GM23338 (cell line): ENCODE results near the gene GCN1. TPM values are rescaled to one million over a fixed set of nuclear protein-coding genes. Genes with fewer than 3 reads are reported as not detected.

Experiments
- ATAC-seq: fragments of 200-7000 bp; cut with Tn5 transposase; 3 replicates; pipeline ENCODE4 v1.9.1; 2020
- DNase-seq: peaks from one replicate; pipeline ENCODE4 v3.0.0-alpha.2; 2015; ENCODE audit warnings: low spot score
- H2AFZ ChIP-seq: fragments of 200-600 bp; sonication (generic); 2 replicates; pipeline ENCODE4 v1.8.0; 2016; ENCODE audit warnings: antibody characterized with exemption, mild to moderate bottlenecking, moderate library complexity
- H3F3A ChIP-seq: fragments of 200-600 bp; sonication (generic); replicated peaks from 2 replicates; pipeline ENCODE4 v1.8.0; 2017; ENCODE audit warnings: antibody characterized with exemption, mixed run types, low read depth
- H3K27ac ChIP-seq: fragments of 200-600 bp; sonication (generic); 2 replicates; pipeline ENCODE4 v1.6.1; 2016; ENCODE audit warnings: low read depth
- H3K27me3 ChIP-seq: fragments of 200-600 bp; sonication (generic); 2 replicates; pipeline ENCODE4 v1.8.0; 2016; ENCODE audit warnings: mild to moderate bottlenecking, mixed run types, moderate library complexity; ENCODE audit not compliant: insufficient read depth
- H3K36me3 ChIP-seq: fragments of 200-600 bp; sonication (generic); 2 replicates; pipeline ENCODE4 v1.8.0; 2016; ENCODE audit warnings: mild to moderate bottlenecking; ENCODE audit not compliant: insufficient read depth
- H3K4me1 ChIP-seq: fragments of 200-600 bp; sonication (generic); 2 replicates; pipeline ENCODE4 v1.8.0; 2016; ENCODE audit warnings: mild to moderate bottlenecking, moderate library complexity; ENCODE audit not compliant: insufficient read depth
- H3K4me2 ChIP-seq: fragments of 200-600 bp; sonication (generic); 2 replicates; pipeline ENCODE4 v1.7.1; 2017; ENCODE audit warnings: mixed run types
- H3K4me3 ChIP-seq: fragments of 200-600 bp; sonication (generic); 2 replicates; pipeline ENCODE4 v1.6.1; 2016; ENCODE audit warnings: mixed run types
- H3K79me2 ChIP-seq: fragments of 200-600 bp; sonication (generic); replicated peaks from 2 replicates; pipeline ENCODE4 v1.8.0; 2017; ENCODE audit warnings: mild to moderate bottlenecking; ENCODE audit not compliant: insufficient read depth
- H3K9me2 ChIP-seq: fragments of 200-600 bp; sonication (generic); 2 replicates; pipeline ENCODE4 v1.8.0; 2017; ENCODE audit not compliant: insufficient read depth
- H4K20me1 ChIP-seq: fragments of 200-600 bp; sonication (generic); replicated peaks from 2 replicates; pipeline ENCODE4 v1.8.0; 2017; ENCODE audit warnings: mild to moderate bottlenecking; ENCODE audit not compliant: insufficient read depth
- H3K27ac Mint-ChIP-seq: 2 replicates; pipeline ENCODE4 v1.8.0; 2020; ENCODE audit warnings: inconsistent platforms, mild to moderate bottlenecking, moderate library complexity, mixed read lengths
- H3K27me3 Mint-ChIP-seq: 3 replicates; pipeline ENCODE4 v1.8.0; 2022; ENCODE audit warnings: low read depth, mild to moderate bottlenecking, moderate library complexity, mixed read lengths, inconsistent platforms; ENCODE audit not compliant: insufficient read depth, poor library complexity
- H3K36me3 Mint-ChIP-seq: 3 replicates; pipeline ENCODE4 v1.8.0; 2021; ENCODE audit warnings: low read depth, mild to moderate bottlenecking, inconsistent platforms, moderate library complexity, mixed read lengths
- H3K4me1 Mint-ChIP-seq: 3 replicates; pipeline ENCODE4 v1.8.0; 2020; ENCODE audit warnings: mild to moderate bottlenecking, inconsistent platforms, mixed read lengths
- H3K4me3 Mint-ChIP-seq: 3 replicates; pipeline ENCODE4 v1.8.0; 2021; ENCODE audit warnings: moderate library complexity, mild to moderate bottlenecking, inconsistent platforms, mixed read lengths
- H3K9me3 Mint-ChIP-seq: 3 replicates; pipeline ENCODE4 v1.8.0; 2020; ENCODE audit warnings: moderate library complexity, mild to moderate bottlenecking, inconsistent platforms, mixed read lengths
- CREB1 ChIP-seq: fragments of 250-450 bp; sonication (Bioruptor Pico); IDR thresholded peaks from 2 replicates; pipeline ENCODE4 v1.5.0; 2020; ENCODE audit warnings: low read depth, mild to moderate bottlenecking, moderate library complexity
- CTCF ChIP-seq, 2 experiments: fragments of 200-600 bp in 1 of 2; sonication (generic) in 1 of 2; conservative IDR thresholded peaks; 2 replicates each; pipeline versions ENCODE4 v1.5.1 to v1.6.1; 2016 to 2017; ENCODE audit warnings: antibody characterized with exemption in 2 of 2, low read depth in 2 of 2, mild to moderate bottlenecking in 2 of 2, moderate library complexity in 1 of 2
- EZH2 ChIP-seq: fragments of 200-600 bp; sonication (generic); IDR thresholded peaks from one replicate; pipeline ENCODE4 v1.8.0; 2017; ENCODE audit warnings: antibody characterized with exemption, mild to moderate bottlenecking, low read depth; ENCODE audit not compliant: unreplicated experiment
- EZH2phosphoT487 ChIP-seq: fragments of 200-600 bp; sonication (generic); IDR thresholded peaks from one replicate; pipeline ENCODE4 v1.8.1; 2018; ENCODE audit warnings: antibody characterized with exemption; ENCODE audit not compliant: unreplicated experiment
- JUNB ChIP-seq: IDR thresholded peaks from one replicate; pipeline ENCODE4 v1.6.1; 2016; ENCODE audit warnings: antibody characterized with exemption; ENCODE audit not compliant: unreplicated experiment
- NANOG ChIP-seq: IDR thresholded peaks from 2 replicates; pipeline ENCODE4 v1.6.1; 2016; ENCODE audit warnings: antibody characterized with exemption, borderline replicate concordance
- POLR2AphosphoS5 ChIP-seq: IDR thresholded peaks from 2 replicates; pipeline ENCODE4 v1.6.1; 2016; ENCODE audit warnings: antibody characterized with exemption, low read depth
- REST ChIP-seq: IDR thresholded peaks from one replicate; pipeline ENCODE4 v1.6.1; 2018; ENCODE audit warnings: antibody characterized with exemption; ENCODE audit not compliant: unreplicated experiment
- STAT1 ChIP-seq: IDR thresholded peaks from one replicate; pipeline ENCODE4 v1.6.1; 2016; ENCODE audit warnings: antibody characterized with exemption; ENCODE audit not compliant: unreplicated experiment
- ZNF331 ChIP-seq: fragments of 250-450 bp; sonication (Bioruptor Pico); IDR thresholded peaks from 2 replicates; pipeline ENCODE4 v1.5.0; 2020; ENCODE audit warnings: low read depth, mild to moderate bottlenecking, moderate library complexity
- ZNF462 ChIP-seq: fragments of 250-450 bp; sonication (Bioruptor Pico); IDR thresholded peaks from 2 replicates; pipeline ENCODE4 v1.5.0; 2020; ENCODE audit warnings: mild to moderate bottlenecking, moderate library complexity
- polyA plus RNA-seq: library from polyadenylated mRNA; unstranded; fragments of >200 nt; fragmentation: Nextera tagmentation; extraction: Ambion mirVana; gene quantifications from 2 replicates; pipeline ENCODE4 v1.2.1, GENCODE V29; 2016
- total RNA-seq: library from RNA; depleted of rRNA; stranded (reverse); fragments of >200 nt; shearing (Covaris generic); gene quantifications from 2 replicates; pipeline ENCODE4 v1.2.3, GENCODE V29; 2014

GCN1 gene
- total and polyA plus RNA-seq, 2 experiments from 2014 or later, result 18.0 to 177 TPM

- peaks cover 8% of the 10 kb centered on the region; the same call in 1 of the 2 replicates for H3K36me3 ChIP-seq
- H3K4me3 Mint-ChIP-seq, result no peak overlapping the region
- ATAC-seq (no peak), DNase-seq (no peak)
- H3K4me3 ChIP-seq, result no peak overlapping the region
- H2AFZ ChIP-seq, result no peak overlapping the region
- TF ChIP-seq CREB1 (CRISPR knock-in tag), result no peak
- no peak for TF ChIP-seq REST
- TF ChIP-seq POLR2AphosphoS5, result no peak
- no peak for TF ChIP-seq EZH2phosphoT487
- TF ChIP-seq JUNB, result no peak
- TF ChIP-seq ZNF331 (CRISPR knock-in tag), result no peak
- no peak for TF ChIP-seq STAT1
- no peak for TF ChIP-seq NANOG
- no peak for TF ChIP-seq ZNF462 (CRISPR knock-in tag)
- no peak for TF ChIP-seq EZH2
- TF ChIP-seq CTCF (conservative IDR thresholded peaks at IDR 0.05; ENCODE audit: low read depth in 2 of 2), result no peak
- H3K27ac ChIP-seq, result no peak overlapping the region
- no peaks in the 10 kb centered on the region for H3K9me2 ChIP-seq
- H3K4me1 ChIP-seq, result peaks cover 4% of the 10 kb centered on the region; the same call in 1 of the 2 replicates
- no peaks in the 10 kb centered on the region for H3K27me3 ChIP-seq
- H3K4me2 ChIP-seq, result no peak overlapping the region
- no peaks in the 10 kb centered on the region for H3K9me3 Mint-ChIP-seq
- H3K4me1 Mint-ChIP-seq, result peaks cover 23% of the 10 kb centered on the region
- H4K20me1 ChIP-seq, result peaks cover 2% of the 10 kb centered on the region; the same call in 1 of the 2 replicates
- H3K79me2 ChIP-seq, result peaks cover 16% of the 10 kb centered on the region
- H3K36me3 Mint-ChIP-seq, result peaks cover 54% of the 10 kb centered on the region
- peak overlapping the region; percentile 56; the same call in 1 of the 2 replicates for H3K27ac Mint-ChIP-seq
- peaks cover 17% of the 10 kb centered on the region for H3K27me3 Mint-ChIP-seq
- 0 out of 2 replicates have a peak, but pooled peaks cover 10% of the 10 kb centered on the region for H3F3A ChIP-seq
These were observed 27.8 kb upstream of the GCN1 start for GRCh38 chr12:120222288-120222832.
